B cell (primary cell): ENCODE measurements around the gene EDAR.

Source experiments
- EZH2 ChIP-seq: IDR thresholded peaks from 2 replicates; pipeline ENCODE4 v1.6.1; 2012; ENCODE audit warnings: borderline replicate concordance, low read depth, mild to moderate bottlenecking, moderate library complexity, low read length; ENCODE audit not compliant: insufficient read depth, poor library complexity, severe bottlenecking
- TF ChIP-seq, protein P1 (sequence below): fragments of 200-600 bp; IDR thresholded peaks from one replicate; pipeline ENCODE4 v1.8.0; 2022; ENCODE audit warnings: antibody characterized with exemption, mild to moderate bottlenecking

DNA sequence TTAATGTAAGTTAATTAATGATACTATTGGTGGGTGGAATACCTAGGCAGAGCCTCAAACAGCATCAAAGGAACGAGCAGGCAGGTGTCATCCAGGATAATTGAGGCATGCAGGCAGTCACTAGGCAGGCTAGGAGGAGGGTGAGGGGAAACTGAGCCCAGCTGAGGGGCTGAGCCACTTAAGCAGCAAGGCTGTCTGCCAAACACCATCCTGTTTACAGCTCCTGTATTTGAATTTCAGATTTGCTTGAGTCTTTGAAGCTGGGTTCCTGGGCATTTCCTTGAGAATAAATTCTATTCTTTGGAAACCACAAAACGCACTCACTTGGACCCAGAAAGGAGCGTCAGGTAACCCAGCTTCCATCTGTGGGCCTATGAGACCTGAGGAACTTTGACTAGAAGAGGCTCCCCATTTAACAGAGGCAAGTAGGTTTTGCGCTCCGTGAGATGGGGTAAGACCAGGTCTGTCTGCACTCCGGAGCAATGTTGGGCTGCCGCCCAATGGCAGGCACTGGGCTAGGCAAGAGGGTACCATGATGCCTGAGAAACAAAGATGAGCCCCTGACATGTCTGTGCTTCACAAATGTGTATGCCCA, 2.0 kb downstream of the EDAR start:
- TF ChIP-seq, protein P1, sequence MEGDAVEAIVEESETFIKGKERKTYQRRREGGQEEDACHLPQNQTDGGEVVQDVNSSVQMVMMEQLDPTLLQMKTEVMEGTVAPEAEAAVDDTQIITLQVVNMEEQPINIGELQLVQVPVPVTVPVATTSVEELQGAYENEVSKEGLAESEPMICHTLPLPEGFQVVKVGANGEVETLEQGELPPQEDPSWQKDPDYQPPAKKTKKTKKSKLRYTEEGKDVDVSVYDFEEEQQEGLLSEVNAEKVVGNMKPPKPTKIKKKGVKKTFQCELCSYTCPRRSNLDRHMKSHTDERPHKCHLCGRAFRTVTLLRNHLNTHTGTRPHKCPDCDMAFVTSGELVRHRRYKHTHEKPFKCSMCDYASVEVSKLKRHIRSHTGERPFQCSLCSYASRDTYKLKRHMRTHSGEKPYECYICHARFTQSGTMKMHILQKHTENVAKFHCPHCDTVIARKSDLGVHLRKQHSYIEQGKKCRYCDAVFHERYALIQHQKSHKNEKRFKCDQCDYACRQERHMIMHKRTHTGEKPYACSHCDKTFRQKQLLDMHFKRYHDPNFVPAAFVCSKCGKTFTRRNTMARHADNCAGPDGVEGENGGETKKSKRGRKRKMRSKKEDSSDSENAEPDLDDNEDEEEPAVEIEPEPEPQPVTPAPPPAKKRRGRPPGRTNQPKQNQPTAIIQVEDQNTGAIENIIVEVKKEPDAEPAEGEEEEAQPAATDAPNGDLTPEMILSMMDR = no peak
- TF ChIP-seq EZH2 = no peak
